Caco-2 (cell line): Measurements from ENCODE around the gene C5orf22. TPM values are rescaled to one million over a fixed set of nuclear protein-coding genes. Genes with fewer than 3 reads are reported as not detected.

Source experiments
- BruUV-seq: library from RNA; stranded (reverse); fragments of 400-500 nt; replicated peaks from 2 replicates; lab custom pipeline; 2021; lab: Mats Ljungman, UMichigan
- CTCF ChIA-PET: fragments of 300-600 bp; sonication (Branson Sonifier 250); formaldehyde crosslinking; loops from one replicate; lab custom pipeline; 2022; ENCODE audit warnings: antibody characterized with exemption; lab: Charles Lee
- POLR2A ChIA-PET: fragments of 300-600 bp; sonication (Branson Sonifier 250); formaldehyde crosslinking; loops from one replicate; lab custom pipeline; 2022; ENCODE audit warnings: antibody characterized with exemption; lab: Charles Lee
- DNase-seq, 2 experiments: peaks; one replicate each; pipeline versions ENCODE4 v3.0.0 to v3.0.0-alpha.2; 2020 to 2022
- H3K27me3 ChIP-seq: replicated peaks from 2 replicates; pipeline ENCODE4 v1.6.0; 2011; ENCODE audit warnings: low read length; ENCODE audit not compliant: control insufficient read depth, insufficient read depth
- H3K36me3 ChIP-seq: 2 replicates; pipeline ENCODE4 v1.5.1; 2011; ENCODE audit warnings: low read length; ENCODE audit not compliant: control insufficient read depth, insufficient read depth
- H3K4me1 ChIP-seq: fragments of 250-450 bp; sonication (Bioruptor Pico); 2 replicates; pipeline ENCODE4 v1.5.1; 2020; ENCODE audit warnings: mild to moderate bottlenecking
- H3K4me3 ChIP-seq: 2 replicates; pipeline ENCODE4 v1.5.1; 2011; ENCODE audit warnings: low read depth, mild to moderate bottlenecking, control low read depth, low read length
- H3K9me3 ChIP-seq: fragments of 250-450 bp; sonication (Bioruptor Pico); 2 replicates; pipeline ENCODE4 v1.5.1; 2020; ENCODE audit warnings: mild to moderate bottlenecking, moderate library complexity
- H3K27ac Mint-ChIP-seq: one replicate; pipeline ENCODE4 v1.8.0; 2022; ENCODE audit warnings: mixed read lengths; ENCODE audit not compliant: unreplicated experiment
- H3K27me3 Mint-ChIP-seq: one replicate; pipeline ENCODE4 v1.8.0; 2022; ENCODE audit warnings: mixed read lengths; ENCODE audit not compliant: insufficient read depth, unreplicated experiment
- H3K36me3 Mint-ChIP-seq: one replicate; pipeline ENCODE4 v1.8.0; 2022; ENCODE audit warnings: mild to moderate bottlenecking, mixed read lengths; ENCODE audit not compliant: insufficient read depth, unreplicated experiment
- H3K4me1 Mint-ChIP-seq: one replicate; pipeline ENCODE4 v1.8.0; 2022; ENCODE audit warnings: low read depth, mixed read lengths; ENCODE audit not compliant: unreplicated experiment
- H3K4me3 Mint-ChIP-seq: one replicate; pipeline ENCODE4 v1.8.0; 2022; ENCODE audit warnings: mild to moderate bottlenecking, moderate library complexity, mixed read lengths; ENCODE audit not compliant: unreplicated experiment
- H3K9me3 Mint-ChIP-seq: one replicate; pipeline ENCODE4 v1.8.0; 2022; ENCODE audit warnings: mixed read lengths; ENCODE audit not compliant: unreplicated experiment
- intact Hi-C: fragments of 100-400 bp; cut with micrococcal nuclease; formaldehyde crosslinking; loops from one replicate; pipeline ENCODE4 v1.10.0; 2022; ENCODE audit not compliant: unreplicated experiment
- total RNA-seq: library from RNA; stranded (reverse); gene quantifications from 2 replicates; pipeline ENCODE4 v1.2.3, GENCODE V29; 2022
- TF ChIP-seq, protein P1 (sequence below), 2 experiments: fragments of 200-600 bp in 1 of 2; IDR thresholded peaks; 1 replicate in 1 of 2; 2 replicates in 1 of 2; pipeline versions ENCODE4 v1.5.1 to v1.8.0; 2011 to 2022; ENCODE audit warnings: antibody characterized with exemption in 1 of 2, control low read depth in 1 of 2, inconsistent platforms in 1 of 2, low read depth in 1 of 2, low read length in 1 of 2, mild to moderate bottlenecking in 1 of 2, moderate library complexity in 1 of 2; ENCODE audit not compliant: insufficient read depth in 1 of 2, severe bottlenecking in 1 of 2, unreplicated experiment in 1 of 2

The C5orf22 gene
- total RNA-seq, 1 experiment from 2014 or later, result 27.9 TPM

DNA sequence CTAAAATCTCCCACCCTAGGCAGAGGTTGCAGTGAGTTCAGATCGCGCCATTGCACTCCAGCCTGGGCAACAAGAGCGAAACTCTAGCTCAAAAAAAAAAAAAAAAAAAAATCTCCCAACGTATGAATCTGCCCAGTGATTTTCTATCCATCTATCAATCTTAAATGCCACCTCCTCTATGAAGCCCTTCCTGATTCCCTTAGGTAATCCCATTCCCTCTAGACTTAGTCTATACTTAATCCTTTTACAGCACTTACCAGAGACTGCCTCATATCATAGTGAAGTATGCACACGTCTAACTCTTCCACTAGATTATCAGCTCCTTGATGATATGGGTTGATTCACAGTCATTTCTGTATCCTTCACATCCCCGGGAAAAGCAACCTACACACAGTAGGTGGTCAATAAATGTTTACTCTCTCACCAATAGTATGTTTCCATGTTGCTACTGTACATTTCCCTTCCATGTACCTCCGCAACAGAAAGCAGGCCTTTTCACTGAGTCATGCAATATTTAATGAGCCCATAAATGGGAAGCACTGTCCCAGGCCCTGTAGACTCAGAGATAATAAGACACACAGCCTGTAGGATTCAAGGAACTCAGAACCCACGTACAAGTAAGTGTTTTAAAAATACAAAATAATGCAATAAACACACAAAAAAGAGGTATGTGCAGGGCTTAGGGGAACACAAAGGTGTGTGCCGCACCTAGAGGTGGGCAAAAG lies 1.4 kb upstream of the C5orf22 start:
- Mint-ChIP-seq H3K27me3 (no peaks in the 10 kb centered on the region), H3K27ac (peak overlapping the region; percentile 98), H3K4me1 (peaks cover 17% of the 10 kb centered on the region), H3K9me3 (no peaks in the 10 kb centered on the region), H3K36me3 (peaks cover 72% of the 10 kb centered on the region), H3K4me3 (peak overlapping the region; percentile 94)
- Histone ChIP-seq H3K4me3 (peak overlapping the region; percentile 79), H3K36me3 (peaks cover 1% of the 10 kb centered on the region), H3K27me3 (no peaks in the 10 kb centered on the region), H3K4me1 (0 out of 2 replicates have a peak, but pooled peaks cover 16% of the 10 kb centered on the region), H3K9me3 (no peaks in the 10 kb centered on the region)
- DNase-seq, result no peak
- BruUV-seq, result TSS peak; percentile 74
- ChIA-PET CTCF (interaction anchor here (0.6 to 1.5 kb wide), 2 partner anchors 9 to 278 kb away, joined by 3 read pairs; no protein-coding TSS in a partner anchor), POLR2A (interaction anchor here (0.7 kb wide), 1 partner anchor 1007 kb away, joined by 12 read pairs; no protein-coding TSS in a partner anchor)
- intact Hi-C loops, result loop anchor here (5.0 kb wide), 1 partner anchor 562 kb away; no protein-coding TSS in a partner anchor
- TF ChIP-seq, protein P1, sequence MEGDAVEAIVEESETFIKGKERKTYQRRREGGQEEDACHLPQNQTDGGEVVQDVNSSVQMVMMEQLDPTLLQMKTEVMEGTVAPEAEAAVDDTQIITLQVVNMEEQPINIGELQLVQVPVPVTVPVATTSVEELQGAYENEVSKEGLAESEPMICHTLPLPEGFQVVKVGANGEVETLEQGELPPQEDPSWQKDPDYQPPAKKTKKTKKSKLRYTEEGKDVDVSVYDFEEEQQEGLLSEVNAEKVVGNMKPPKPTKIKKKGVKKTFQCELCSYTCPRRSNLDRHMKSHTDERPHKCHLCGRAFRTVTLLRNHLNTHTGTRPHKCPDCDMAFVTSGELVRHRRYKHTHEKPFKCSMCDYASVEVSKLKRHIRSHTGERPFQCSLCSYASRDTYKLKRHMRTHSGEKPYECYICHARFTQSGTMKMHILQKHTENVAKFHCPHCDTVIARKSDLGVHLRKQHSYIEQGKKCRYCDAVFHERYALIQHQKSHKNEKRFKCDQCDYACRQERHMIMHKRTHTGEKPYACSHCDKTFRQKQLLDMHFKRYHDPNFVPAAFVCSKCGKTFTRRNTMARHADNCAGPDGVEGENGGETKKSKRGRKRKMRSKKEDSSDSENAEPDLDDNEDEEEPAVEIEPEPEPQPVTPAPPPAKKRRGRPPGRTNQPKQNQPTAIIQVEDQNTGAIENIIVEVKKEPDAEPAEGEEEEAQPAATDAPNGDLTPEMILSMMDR (IDR thresholded peaks at IDR 0.05; ENCODE audit: insufficient read depth in 1 of 2, low read depth in 1 of 2, low read length in 1 of 2, severe bottlenecking in 1 of 2, unreplicated experiment in 1 of 2), result no peak

DNA sequence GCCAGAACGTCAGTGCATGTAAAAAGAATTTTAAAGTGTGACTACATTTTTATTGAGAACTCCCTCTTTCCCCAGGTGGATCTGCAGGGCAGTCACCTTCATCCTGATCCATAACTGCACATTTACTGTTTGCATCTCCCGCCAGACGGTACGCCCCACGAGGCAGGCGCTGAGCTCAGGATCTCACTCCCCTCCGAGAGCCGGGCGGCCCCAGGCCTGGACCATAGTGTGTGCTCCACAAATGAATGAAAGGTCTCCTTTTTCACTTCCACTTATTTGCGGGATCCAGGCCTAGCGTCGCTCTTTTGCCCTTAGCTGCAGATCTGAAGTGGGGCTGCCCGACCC lies 586 bp upstream of the C5orf22 start:
- H3K4me1 Mint-ChIP-seq, result peaks cover 17% of the 10 kb centered on the region
- Histone ChIP-seq H3K36me3 (no peaks in the 10 kb centered on the region; the same call in none of the 2 replicates), H3K4me1 (0 out of 2 replicates have a peak, but pooled peaks cover 16% of the 10 kb centered on the region), H3K27me3 (no peaks in the 10 kb centered on the region), H3K9me3 (no peaks in the 10 kb centered on the region), H3K4me3 (peak overlapping the region; percentile 79)
- H3K9me3 Mint-ChIP-seq, result no peaks in the 10 kb centered on the region
- CTCF ChIA-PET, result interaction anchor here (0.6 to 1.5 kb wide), 4 partner anchors 10 to 890 kb away, joined by 3 to 8 read pairs (median 4); no protein-coding TSS in a partner anchor
- POLR2A ChIA-PET, result interaction anchor here (1.0 kb wide), 1 partner anchor 106 kb away, joined by 3 read pairs; no protein-coding TSS in a partner anchor
- TF ChIP-seq, protein P1 (IDR thresholded peaks at IDR 0.05; ENCODE audit: insufficient read depth in 1 of 2, low read depth in 1 of 2, low read length in 1 of 2, severe bottlenecking in 1 of 2, unreplicated experiment in 1 of 2), result no peak
- peak overlapping the region; percentile 98 for H3K27ac Mint-ChIP-seq
- H3K4me3 Mint-ChIP-seq, result peak overlapping the region; percentile 94
- no TSS peak for BruUV-seq
- H3K36me3 Mint-ChIP-seq, result peaks cover 72% of the 10 kb centered on the region
- no peaks in the 10 kb centered on the region for H3K27me3 Mint-ChIP-seq
- intact Hi-C loops, result loop anchor here (5.0 kb wide), 1 partner anchor 561 kb away; no protein-coding TSS in a partner anchor
- peak in 1 of 2 experiments; percentile 40 for DNase-seq

DNA sequence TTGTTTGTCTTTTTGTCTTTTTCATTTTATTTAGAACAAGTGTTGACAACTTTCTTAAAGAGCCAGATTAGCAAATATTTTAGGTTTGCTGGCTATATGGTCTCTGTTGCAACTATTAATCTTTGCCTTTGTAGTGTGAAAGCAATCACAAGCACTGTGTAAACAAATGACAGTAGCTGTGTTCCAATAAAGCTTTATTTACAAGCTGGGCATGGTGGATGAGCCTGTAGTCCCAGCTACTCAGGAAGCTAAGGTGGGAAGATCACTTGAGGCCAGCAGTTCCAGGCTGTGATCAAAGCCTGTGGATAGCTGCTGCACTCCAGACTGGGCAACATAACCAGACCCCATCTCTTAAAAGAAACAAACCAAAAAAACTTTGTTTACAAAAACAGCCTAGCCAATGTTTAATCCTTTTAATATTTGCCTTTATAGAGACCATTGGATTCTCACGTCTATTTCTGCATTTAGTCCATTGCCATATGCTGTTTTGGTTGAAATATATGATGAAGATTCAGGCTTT lies 2.5 kb downstream of the C5orf22 start:
- Mint-ChIP-seq H3K36me3 (peaks cover 62% of the 10 kb centered on the region), H3K27me3 (no peaks in the 10 kb centered on the region), H3K4me1 (peaks cover 17% of the 10 kb centered on the region), H3K27ac (no peak overlapping the region), H3K4me3 (peak overlapping the region; percentile 19), H3K9me3 (no peaks in the 10 kb centered on the region)
- BruUV-seq, result no TSS peak
- no peak for DNase-seq
- no peak overlapping the region for H3K4me3 ChIP-seq
- no peaks in the 10 kb centered on the region for H3K27me3 ChIP-seq
- TF ChIP-seq, protein P1 (IDR thresholded peaks at IDR 0.05; ENCODE audit: insufficient read depth in 1 of 2, low read depth in 1 of 2, low read length in 1 of 2, severe bottlenecking in 1 of 2, unreplicated experiment in 1 of 2), result no peak
- POLR2A ChIA-PET, result no interaction called here
- H3K9me3 ChIP-seq, result no peaks in the 10 kb centered on the region
- intact Hi-C loops, result loop anchor here (5.0 kb wide), 1 partner anchor 558 kb away; no protein-coding TSS in a partner anchor
- H3K4me1 ChIP-seq, result 0 out of 2 replicates have a peak, but pooled peaks cover 16% of the 10 kb centered on the region
- CTCF ChIA-PET, result no interaction called here
- no peaks in the 10 kb centered on the region; the same call in 1 of the 2 replicates for H3K36me3 ChIP-seq
